Stimulated activated CD4-positive, alpha-beta T cell treated with anti-CD3 and anti-CD28 coated beads, Interleukin-1b, Interleukin-23, amount 100 ng/mL, for 1 hour (primary cell): ENCODE measurements around the gene XG.
"Not testable (repeated sequence)": the region's sequence is repeated elsewhere in the genome, so short reads cannot be mapped to it uniquely, and the experiment has no call there.

ENCODE experiments used
- DNase-seq, 2 donors: peaks; one replicate each; pipeline ENCODE4 v3.0.0-alpha.2; 2020; ENCODE audit warnings: low read depth in 2 of 2

The XG gene

DNA sequence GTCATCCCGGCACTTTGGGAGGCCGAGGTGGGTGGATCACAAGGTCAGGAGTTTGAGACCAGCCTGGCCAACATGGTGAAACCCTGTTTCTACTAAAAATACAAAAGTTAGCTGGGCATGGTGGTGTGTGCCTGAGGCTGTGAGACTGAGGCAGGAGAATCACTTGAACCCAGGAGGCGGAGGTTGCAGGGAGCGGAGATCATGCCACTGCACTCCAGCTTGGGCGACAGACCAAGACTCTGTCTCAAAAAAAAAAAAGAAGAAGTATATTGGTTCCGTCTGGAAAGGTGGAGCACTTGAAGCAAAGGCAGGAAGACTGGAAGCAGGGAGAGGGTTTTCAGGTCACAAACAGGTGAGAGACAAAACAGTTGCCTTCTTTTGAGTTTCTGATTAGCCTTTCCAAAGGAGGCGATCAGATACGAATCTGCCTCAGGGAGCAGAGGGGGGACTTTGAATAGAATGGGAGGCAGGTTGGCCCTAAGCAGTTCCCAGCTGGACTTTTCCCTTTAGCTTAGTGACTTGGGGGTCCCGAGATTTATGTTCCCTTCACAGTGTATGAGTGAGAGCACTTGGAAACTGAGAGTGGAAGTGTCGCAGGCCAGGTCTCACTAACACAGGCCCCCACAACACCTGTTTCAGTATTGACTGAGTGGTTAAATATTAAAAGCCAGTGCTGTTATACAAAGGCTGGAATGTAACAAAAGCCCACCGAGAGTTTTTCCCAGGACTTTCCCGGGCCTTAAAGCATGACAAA is 28.8 kb downstream of the XG start:
- not testable (repeated sequence) for DNase-seq

DNA sequence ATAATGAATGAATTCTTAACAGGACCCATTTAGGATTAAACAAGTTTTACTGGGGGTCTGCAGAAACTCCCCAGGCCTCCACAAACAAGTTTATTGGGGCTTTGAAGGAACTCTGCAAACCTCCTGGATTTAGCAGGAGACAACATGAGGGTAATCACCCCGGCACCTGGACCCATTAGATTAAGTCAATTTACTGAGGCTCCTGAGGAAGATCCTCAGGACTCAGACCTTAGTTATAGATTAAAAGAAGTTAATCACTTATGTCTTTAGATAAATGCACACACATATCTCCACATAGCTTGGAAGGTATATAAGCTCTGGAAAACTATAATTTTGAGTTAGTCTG is 29.4 kb downstream of the XG start:
- DNase-seq, result no peak

DNA sequence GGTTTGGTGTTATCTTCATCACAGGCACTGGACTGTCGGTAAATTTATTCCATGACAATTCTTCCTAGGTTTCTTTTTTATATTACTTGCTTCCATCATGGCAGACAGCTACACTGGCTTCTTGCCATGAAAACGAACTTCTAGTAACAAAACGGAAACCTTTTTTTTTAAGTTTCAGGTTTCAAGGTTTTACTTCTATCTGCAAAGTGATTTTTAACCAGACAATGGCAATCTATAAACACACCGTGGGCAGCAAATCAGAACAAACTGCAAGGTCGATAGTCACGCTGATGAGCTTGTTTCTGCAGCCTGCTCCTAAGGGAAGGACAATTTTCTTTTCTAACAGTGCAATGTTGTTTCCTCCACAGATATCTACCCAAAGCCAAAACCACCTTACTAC is 29.9 kb downstream of the XG start:
- no peak for DNase-seq

DNA sequence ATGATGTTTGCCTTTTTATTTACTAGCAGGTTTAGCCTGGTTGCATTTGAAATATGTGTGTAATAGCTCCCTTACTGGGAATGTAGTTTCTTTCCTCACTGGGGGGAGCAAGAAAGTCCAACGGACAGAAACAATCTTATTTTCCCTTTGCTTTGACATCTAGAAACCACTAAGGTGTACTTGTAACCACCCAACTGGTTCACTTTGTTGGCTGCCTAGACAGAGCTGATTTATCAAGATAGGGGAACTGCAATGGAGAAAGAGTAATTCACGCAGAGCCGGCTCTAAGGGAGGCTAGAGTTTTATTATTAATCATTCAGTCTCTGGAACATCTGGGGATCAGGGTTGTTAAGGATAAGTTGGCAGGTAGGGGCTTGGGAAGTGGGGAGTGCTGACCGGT is 30.3 kb downstream of the XG start:
- DNase-seq, result no peak

DNA sequence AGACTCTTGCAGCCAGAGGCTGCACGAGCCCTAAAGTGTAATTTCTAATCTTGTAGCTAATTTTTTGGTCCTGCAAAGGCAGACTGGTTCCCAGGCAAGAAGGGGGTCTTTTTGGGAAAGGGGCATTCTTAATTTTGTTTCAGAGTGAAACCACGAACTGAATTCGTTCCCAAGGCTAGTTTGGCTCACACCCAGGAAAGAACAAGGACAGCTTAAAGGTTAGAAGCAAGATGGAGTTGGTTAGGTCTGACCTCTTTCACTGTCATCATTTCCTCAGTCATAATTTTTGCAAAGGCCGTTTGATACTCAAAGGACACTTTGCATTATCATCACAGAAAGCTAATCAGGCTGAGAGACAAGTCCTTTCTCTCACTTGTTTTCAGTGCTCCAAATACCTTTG is 30.9 kb downstream of the XG start:
- DNase-seq, result no peak

DNA sequence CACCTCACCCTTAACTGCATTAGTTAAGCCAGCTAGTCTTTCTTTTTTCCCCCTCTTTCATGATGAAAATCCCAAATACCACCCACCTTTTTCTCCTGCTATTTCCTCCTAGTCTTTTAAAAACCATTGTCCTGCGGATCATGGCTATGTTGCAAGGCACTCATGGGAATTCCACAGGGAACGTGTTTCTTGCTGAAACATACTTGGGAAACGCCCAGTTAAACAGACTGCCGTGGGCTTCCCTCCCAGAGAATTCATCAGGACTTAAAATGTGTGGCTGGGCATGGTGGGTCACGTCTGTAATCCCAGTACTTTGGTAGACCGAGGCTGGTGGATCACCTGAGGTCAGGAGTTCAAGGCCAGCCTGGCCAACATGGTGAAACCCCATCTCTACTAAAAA is 32.2 kb downstream of the XG start:
- DNase-seq, result no peak

DNA sequence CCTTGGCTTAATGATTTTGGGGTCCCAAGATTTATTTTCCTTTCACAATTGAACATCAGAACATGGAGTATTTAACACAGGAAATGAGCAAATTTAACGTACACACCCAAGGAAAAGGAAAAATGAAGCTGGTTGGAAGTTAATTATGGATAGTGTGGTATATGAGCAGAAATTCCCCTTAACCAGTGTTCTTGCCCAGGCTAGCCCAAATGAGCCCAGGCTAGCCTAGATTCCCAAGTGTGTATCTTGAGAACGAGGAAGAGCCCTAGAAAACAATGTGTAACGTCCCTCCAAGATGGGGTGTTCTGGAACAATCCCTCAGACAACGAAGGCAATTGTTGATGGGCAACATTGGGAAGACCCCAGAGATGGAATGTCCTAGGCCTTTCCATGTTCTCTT is 33.7 kb downstream of the XG start:
- DNase-seq, result no peak

DNA sequence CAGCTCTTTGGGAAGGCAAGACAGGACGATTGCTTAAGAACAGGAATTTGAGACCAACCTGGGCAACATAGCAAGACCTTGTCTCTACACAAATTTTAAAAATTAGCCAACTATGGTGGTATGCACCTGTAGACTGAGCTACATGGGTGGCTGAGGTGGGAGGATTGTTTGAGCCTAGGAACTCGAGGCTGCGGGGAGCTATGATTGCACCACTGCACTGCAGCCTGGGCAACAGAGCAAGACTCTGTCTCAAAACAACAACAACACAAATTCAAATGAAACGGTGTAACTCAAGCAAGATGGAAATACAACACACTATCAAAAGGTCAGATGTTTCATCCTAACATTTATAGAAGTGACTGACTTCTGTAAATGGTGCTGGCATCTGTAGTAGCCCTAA is 37.1 kb downstream of the XG start:
- DNase-seq, result no peak

DNA sequence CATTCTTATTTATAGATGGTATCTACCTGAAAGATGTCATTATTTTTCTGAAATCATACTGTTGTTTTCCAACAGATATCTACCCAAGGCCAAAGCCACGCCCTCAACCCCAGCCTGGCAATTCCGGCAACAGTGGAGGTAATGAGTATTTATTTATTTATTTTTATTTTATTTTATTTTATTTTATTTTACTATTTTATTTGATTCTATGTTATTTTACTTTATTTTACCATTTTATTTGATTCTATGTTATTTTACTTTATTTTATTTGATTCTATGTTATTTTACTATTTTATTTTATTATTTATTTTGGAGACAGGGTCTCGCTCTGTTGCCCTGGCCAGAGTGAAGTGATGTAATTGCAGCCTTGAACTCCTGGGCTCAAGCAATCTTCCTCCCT is 37.7 kb downstream of the XG start:
- no peak for DNase-seq

DNA sequence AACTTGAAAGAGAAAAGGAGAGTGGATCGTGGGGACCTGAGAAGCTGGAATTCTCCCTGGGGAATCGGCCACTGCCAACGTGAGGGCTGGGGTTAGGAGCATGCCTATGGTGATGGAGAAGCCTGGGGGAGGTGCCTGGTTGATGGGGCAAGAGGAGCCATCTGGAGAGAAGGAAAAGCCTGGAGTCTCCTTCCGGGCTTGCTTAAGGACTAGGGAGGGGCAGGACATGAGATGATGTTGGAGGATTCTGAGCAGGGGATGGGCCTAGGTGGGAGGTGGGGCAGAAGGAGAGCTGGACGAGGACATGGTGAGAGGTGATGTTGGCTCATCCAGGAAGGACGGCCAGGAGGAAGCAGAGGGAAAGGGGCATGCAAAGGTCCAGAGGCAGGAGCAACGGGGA is 41.9 kb downstream of the XG start:
- DNase-seq, result no peak

DNA sequence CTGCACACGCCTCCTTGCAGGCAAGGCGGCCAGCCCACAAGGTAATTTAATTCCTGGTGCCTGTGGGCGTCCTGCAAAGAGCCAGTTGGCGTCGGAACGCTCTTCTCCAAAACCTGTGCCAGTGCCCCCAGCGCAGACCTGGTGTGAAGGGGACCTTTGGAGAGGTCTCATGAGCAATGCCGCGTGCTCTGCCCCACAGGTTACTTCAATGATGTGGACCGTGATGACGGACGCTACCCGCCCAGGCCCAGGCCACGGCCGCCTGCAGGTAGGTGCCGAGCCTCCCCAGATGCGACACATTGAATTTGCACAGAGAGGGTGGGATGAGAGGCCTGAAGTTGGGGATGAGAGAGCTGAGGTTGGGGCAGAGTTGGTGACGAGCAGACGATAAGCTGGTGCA is 42.5 kb downstream of the XG start:
- DNase-seq, result no peak

DNA sequence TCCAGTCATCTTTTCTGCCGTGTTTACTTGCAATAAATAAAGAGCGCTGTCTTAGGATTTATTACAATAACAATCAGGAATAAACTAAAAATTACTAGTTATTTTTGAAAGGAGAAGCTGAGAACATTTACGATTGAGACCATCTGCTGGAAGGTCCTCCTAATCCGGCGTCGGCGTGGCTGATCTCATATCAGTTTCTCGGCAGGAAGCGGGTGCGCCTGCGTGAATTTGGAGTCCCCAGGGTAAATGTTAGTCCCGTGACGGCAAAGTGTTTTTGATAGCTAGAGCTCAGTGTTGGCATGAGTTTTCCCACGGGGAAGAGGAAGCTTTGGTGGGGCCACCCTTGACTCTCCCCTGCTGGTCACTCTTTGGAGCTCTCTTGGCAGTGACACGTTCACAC is 45.0 kb downstream of the XG start:
- DNase-seq, result not testable (repeated sequence)

DNA sequence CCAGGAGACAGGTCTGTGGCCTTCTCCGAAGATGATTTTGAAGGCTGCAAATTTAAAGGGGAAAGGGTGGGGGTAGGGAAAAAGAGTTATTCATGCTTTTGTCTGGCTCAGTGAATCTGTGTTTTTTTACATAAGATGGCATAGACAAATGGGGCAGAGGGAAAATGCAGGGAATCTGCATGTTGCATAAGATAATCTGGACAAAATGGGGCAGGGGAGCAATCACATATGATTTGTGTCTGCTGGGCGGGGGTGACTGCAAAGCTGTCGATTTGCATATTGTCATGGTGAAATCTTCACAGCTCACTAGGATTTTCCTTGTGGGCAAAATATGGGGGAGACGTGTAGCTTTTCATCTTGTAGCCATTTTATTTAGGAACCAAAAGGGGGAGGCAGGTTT is 47.5 kb downstream of the XG start:
- DNase-seq, result no peak

DNA sequence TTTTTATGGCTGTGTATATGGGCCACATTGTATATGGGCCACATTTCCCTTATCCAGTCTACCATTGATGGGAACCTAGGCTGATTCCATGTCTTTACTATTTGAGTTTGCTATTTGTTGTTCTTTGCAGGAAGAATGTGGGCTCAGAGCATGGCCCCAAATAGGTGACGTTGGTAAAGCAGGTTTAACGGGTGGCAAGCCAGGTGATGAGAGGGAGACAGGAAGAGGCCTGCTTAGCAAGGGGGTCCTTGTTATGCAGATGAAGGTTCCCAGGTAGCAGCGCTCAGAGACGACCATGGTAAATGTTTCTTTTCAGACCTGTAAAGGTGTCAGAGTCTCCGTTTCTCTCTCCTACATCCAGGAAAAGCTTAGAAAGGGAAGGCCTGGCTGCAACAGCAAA is 48.1 kb downstream of the XG start:
- not testable (repeated sequence) for DNase-seq

DNA sequence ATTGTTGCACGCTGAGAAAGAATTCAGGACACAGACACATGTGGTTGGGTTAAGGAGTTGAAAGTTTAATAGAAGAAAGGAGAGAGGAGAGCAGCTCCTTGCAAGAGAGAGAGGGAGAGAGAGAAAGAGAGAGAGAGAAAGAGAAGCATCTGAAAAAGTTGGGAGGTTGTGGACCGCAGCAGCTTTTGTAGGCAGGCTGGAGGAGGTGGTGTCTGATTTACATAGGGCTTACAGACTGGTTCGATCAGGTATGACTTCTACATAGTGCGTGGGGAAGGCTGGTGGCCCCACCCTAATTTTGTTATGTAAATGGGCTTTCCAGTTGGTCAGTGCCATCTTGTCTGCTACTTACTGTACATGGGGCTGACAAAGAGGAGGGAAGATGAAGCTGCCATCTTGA is 49.4 kb downstream of the XG start:
- no peak for DNase-seq

DNA sequence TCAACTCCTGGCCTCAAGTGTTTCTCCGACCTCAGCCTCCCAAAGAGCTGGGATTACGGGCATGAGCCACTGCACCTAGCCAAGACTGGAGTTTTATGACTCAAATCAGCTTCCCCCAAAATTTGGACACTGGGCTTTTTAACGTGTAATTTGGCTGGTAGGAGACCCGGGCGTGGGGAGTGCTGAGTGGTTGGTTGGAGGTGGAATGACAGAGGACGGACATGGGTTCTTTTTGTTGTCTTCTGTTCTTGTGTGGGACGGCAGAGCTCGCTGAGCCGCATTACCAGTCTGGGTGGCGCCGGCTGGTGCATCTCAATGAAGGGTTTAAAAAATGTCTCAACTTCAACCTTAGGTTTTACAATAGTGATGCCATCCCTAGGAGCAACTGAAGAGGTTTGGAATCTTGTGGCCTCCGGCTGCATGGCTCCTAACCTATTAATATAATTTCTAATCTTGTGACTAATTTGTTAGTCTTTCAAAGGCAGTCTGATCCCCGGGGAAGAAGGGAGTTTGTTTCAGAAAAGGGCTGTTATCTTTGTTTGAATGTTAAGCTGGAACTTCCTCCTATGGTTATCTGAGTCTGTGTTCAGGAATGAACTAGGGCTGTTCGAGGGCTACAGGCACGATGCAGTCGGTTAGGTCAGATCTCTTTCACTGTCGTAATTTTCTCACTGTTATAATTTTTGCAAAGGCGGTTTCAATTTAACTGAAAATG is 50.7 kb downstream of the XG start:
- not testable (repeated sequence) for DNase-seq

DNA sequence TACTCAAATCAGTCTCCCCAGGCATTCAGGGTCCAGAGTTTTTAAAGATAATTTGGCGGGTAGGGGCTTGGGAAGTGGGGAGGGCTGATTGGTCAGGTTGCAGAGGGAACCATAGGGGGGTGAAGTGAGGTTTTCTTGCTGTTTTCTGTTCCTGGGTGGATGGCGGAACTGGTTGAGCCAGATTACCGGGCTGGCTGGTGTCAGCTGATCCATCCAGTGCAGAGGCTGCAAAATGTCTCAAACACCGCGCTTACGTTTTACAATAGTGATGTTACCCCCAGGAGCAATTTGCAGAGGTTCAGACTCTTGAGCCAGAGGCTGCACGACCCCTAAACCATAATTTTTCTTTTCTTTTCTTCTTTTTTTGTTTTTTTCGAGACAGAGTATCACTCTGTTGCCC is 51.6 kb downstream of the XG start:
- not testable (repeated sequence) for DNase-seq

DNA sequence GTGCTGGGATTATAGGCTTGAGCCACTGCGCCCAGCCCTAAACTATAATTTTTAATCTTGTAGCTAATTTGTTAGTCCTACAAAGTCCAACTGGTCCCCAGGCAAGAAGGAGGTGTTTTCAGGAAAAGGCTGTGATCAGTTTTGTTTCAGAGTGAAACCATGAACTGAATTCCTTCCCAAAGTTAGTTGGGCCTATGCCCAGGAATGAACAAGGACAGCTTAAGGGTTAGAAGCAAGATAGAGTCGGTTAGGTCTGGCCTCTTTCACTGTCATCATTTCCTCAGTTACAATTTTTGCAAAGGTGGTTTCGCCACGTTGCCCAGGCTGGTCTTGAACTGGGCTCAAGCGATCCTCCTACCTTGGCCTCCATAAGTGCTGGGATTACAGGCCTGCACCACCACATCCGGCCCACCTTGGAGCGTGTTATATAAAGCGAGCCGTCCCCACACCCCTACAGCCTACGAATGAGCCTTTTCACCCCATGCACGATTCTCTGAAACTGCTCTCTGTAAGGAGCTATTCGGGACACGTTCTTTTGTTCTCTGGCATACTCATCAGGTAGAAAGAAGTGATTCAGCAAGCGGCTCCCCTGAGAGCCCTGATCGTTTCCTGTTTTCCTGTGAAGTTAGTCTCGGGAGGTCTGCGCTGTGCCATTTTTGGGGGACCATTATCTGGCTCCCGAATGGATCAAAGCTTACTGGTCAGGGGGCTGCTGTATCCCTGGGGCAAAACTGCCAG is 52.4 kb downstream of the XG start:
- DNase-seq, result not testable (repeated sequence)

DNA sequence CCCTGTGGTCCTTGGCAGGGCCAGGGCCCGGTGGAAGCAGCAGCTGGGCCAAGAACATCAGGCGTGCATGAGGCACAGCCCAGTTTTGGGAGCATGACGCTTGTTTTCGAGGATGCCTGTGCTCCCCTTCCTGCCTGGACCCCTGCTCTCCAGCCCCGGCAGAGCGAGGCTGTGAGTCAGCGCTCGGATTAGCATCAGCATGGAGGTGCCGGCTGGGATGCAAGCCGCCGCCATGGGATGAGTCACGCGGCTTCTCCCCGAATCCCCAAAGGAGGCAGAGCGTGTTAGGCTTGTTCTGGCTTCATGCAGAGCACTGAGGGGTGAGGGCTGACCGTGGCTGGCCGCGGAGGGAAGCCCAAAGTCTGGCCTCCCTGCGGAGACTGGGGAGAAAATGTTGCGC is 53.0 kb downstream of the XG start:
- not testable (repeated sequence) for DNase-seq

DNA sequence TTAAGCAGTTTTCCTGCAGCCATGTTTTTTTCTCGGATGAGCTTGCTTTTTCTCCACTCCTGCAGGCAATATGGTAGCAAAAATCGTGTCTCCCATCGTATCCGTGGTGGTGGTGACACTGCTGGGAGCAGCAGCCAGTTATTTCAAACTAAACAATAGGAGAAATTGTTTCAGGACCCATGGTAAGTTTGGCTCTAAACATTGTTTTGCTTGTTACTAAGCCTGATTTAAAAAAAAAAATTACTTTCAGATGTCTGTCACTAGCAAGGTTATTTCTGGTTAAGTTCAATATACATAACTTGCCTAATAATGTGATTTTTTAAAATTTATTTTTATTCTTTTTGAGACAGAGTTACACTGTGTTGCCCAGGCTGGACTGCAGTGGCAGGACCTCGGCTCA is 59.4 kb downstream of the XG start:
- no peak for DNase-seq

DNA sequence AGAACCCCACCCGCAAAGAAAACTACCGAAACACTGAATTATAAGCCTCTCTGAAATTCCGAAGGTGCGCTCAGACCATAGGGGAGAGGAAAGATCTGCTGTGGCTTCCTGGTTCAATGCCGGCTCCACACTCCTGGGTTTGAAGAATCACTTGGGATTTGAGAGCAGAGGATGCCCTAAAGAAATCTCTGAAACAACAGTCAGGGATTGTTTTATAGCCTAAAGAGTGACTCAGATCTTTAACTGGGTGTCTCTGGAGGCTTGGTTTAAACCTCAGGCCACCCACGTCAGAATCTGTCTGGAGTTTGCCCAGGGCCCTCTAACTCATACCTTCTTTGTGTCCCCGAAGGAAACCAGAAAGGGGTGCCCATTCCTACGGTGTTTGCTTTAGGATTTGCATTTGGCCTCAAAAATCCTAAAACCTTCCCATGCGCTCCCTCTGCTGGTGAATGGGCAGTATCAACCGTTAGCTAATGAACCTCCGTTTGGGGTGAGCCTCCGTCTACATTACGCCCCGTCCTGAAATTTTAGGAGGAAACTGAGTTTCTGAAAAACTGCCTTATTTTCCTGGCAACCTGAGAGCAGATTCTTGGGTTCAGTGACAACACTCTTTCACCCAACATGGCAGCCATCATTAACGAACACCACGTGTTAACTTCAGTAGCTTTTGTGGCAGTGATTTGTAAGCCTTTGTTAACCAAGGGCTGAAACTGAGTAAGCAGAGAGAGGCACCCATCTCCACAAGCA is 60.5 kb downstream of the XG start:
- not testable (repeated sequence) for DNase-seq

DNA sequence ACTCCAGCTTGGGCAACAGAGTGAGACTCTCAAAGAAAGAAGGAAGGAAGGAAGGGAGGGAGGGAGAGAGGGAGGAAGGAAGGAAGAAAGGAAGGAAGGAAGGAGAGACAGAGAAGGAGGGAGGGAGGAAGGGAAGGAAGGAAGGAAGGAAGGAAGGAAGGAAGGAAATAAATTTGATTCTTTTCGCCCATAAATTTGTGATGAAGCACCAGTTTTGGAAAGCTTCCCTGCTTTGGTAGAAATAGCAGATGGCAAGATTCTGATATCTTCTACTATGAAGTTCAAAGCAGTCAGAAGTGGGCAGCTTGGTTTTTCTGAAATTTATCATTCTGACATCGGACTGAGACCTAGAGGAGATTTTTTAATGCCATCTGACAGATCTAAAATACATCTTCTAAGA is 65.2 kb downstream of the XG start:
- DNase-seq, result no peak
